BLaER1 treated with 17β-estradiol and CSF1 and Interleukin-3, amounts not matched to agents 10 nM and 100 nM (cell line): Measurements from ENCODE around the gene MLN.

Experiments
- H3K27ac ChIP-seq, 11 experiments: shearing (Covaris generic); formaldehyde crosslinking; 2 replicates each; pipeline ENCODE4 v1.8.1; 2022
- H3K27me3 ChIP-seq, 11 experiments: shearing (Covaris generic); formaldehyde crosslinking; 2 replicates each; pipeline ENCODE4 v1.8.1; 2022
- H3K36me3 ChIP-seq, 11 experiments: shearing (Covaris generic); formaldehyde crosslinking; 2 replicates each; pipeline ENCODE4 v1.8.1; 2022
- H3K4me1 ChIP-seq, 10 experiments: shearing (Covaris generic); formaldehyde crosslinking; 2 replicates each; pipeline ENCODE4 v1.8.1; 2022
- H3K4me2 ChIP-seq, 11 experiments: shearing (Covaris generic); formaldehyde crosslinking; 2 replicates each; pipeline ENCODE4 v1.8.1; 2022
- H3K4me3 ChIP-seq, 10 experiments: shearing (Covaris generic); formaldehyde crosslinking; 2 replicates each; pipeline ENCODE4 v1.8.1; 2022
- H3K9ac ChIP-seq, 11 experiments: shearing (Covaris generic); formaldehyde crosslinking; 2 replicates each; pipeline ENCODE4 v1.8.1; 2022
- H3K9me3 ChIP-seq, 11 experiments: shearing (Covaris generic); formaldehyde crosslinking; replicated peaks in 1 of 11; 2 replicates each; pipeline ENCODE4 v1.8.1; 2022
- H4K20me1 ChIP-seq, 11 experiments: shearing (Covaris generic); formaldehyde crosslinking; 2 replicates each; pipeline ENCODE4 v1.8.1; 2022
- Cebpa-rat ChIP-seq, 11 experiments: shearing (Covaris generic); IDR thresholded peaks; 2 replicates each; pipeline ENCODE4 v1.8.1; 2022

The MLN gene

GRCh38 chr6:33803571-33804053 lies at the start of gene MLN:
TSS of gene MLN (minus strand) at chr6:33804003. CDS start at chr6:33801163, 2,840 bp downstream.
- Histone ChIP-seq H3K27ac (no peak within 1 kb of the TSS), H3K27me3 (peaks cover 0 to 2% (median 0%) of the 10 kb centered on the region in 11 experiments; a peak in 1 of 22 replicates)
- no peak for TF ChIP-seq Cebpa-rat (IDR thresholded peaks at IDR 0.05)

GRCh38 chr6:33853026-33853425 lies 49.2 kb upstream of the MLN start:
- Histone ChIP-seq H4K20me1 (peaks cover 0 to 88% (median 31%) of the 10 kb centered on the region in 11 experiments; a peak in 16 of 22 replicates), H3K4me2 (no peak overlapping the region), H3K4me1 (peaks cover 24 to 30% (median 25%) of the 10 kb centered on the region in 10 experiments), H3K27me3 (peaks cover 53 to 83% (median 73%) of the 10 kb centered on the region in 11 experiments), H3K9me3 (no peaks in the 10 kb centered on the region), H3K9ac (no peak overlapping the region), H3K27ac (no peak overlapping the region), H3K36me3 (no peaks in the 10 kb centered on the region), H3K4me3 (no peak overlapping the region)
- no peak for TF ChIP-seq Cebpa-rat (IDR thresholded peaks at IDR 0.05)

More at GRCh38 chr6:33803571-33804053, at the start of gene MLN:
- Histone ChIP-seq H3K9me3 (no peaks in the 10 kb centered on the region), H3K36me3 (no peaks in the 10 kb centered on the region), H4K20me1 (peaks cover 0 to 14% (median 0%) of the 10 kb centered on the region in 11 experiments; a peak in 2 of 22 replicates), H3K4me3 (no peak within 1 kb of the TSS), H3K4me1 (peaks cover 17 to 22% (median 19%) of the 10 kb centered on the region in 10 experiments), H3K9ac (no peak within 1 kb of the TSS), H3K4me2 (no peak within 1 kb of the TSS)

GRCh38 chr6:33851959-33852358 lies 48.2 kb upstream of the MLN start:
- H3K27me3 ChIP-seq, result peaks cover 42 to 73% (median 62%) of the 10 kb centered on the region in 11 experiments
- no peaks in the 10 kb centered on the region for H3K9me3 ChIP-seq
- H3K27ac ChIP-seq, result no peak overlapping the region
- no peaks in the 10 kb centered on the region for H3K36me3 ChIP-seq
- H3K4me1 ChIP-seq, result peaks cover 13 to 19% (median 15%) of the 10 kb centered on the region in 10 experiments
- no peak overlapping the region for H3K4me3 ChIP-seq
- no peak for TF ChIP-seq Cebpa-rat (IDR thresholded peaks at IDR 0.05)
- H3K4me2 ChIP-seq, result no peak overlapping the region
- H4K20me1 ChIP-seq, result peaks cover 0 to 78% (median 22%) of the 10 kb centered on the region in 11 experiments; a peak in 16 of 22 replicates
- no peak overlapping the region for H3K9ac ChIP-seq

GRCh38 chr6:33850869-33851541 lies 47.2 kb upstream of the MLN start:
- Histone ChIP-seq H3K4me2 (no peak overlapping the region), H3K9me3 (no peaks in the 10 kb centered on the region), H3K9ac (no peak overlapping the region), H3K36me3 (no peaks in the 10 kb centered on the region), H3K27me3 (peaks cover 33 to 63% (median 52%) of the 10 kb centered on the region in 11 experiments), H3K4me3 (no peak overlapping the region), H3K4me1 (peaks cover 4 to 11% (median 7%) of the 10 kb centered on the region in 10 experiments), H3K27ac (no peak overlapping the region), H4K20me1 (peaks cover 0 to 68% (median 14%) of the 10 kb centered on the region in 11 experiments; a peak in 14 of 22 replicates)
- no peak for TF ChIP-seq Cebpa-rat (IDR thresholded peaks at IDR 0.05)

- H3K9me3 ChIP-seq, result no peaks in the 10 kb centered on the region
- H3K4me1 ChIP-seq, result peaks cover 0 to 13% (median 2%) of the 10 kb centered on the region in 10 experiments; a peak in 6 of 20 replicates
- H3K4me2 ChIP-seq, result no peak overlapping the region
- H3K36me3 ChIP-seq, result no peaks in the 10 kb centered on the region
- peaks cover 0 to 61% (median 11%) of the 10 kb centered on the region in 11 experiments; a peak in 12 of 22 replicates for H4K20me1 ChIP-seq
- no peak overlapping the region for H3K9ac ChIP-seq
- no peak for TF ChIP-seq Cebpa-rat (IDR thresholded peaks at IDR 0.05)
- peaks cover 26 to 56% (median 45%) of the 10 kb centered on the region in 11 experiments for H3K27me3 ChIP-seq
- H3K4me3 ChIP-seq, result no peak overlapping the region
- no peak overlapping the region for H3K27ac ChIP-seq
Observed at GRCh38 chr6:33850296-33850695, 46.5 kb upstream of the MLN start.

GRCh38 chr6:33849500-33850075 lies 45.8 kb upstream of the MLN start:
- TF ChIP-seq Cebpa-rat (IDR thresholded peaks at IDR 0.05), result no peak
- peaks cover 19 to 49% (median 38%) of the 10 kb centered on the region in 11 experiments for H3K27me3 ChIP-seq
- H3K4me3 ChIP-seq, result no peak overlapping the region
- H3K27ac ChIP-seq, result no peak overlapping the region
- H3K36me3 ChIP-seq, result no peaks in the 10 kb centered on the region
- H3K4me2 ChIP-seq, result no peak overlapping the region
- peaks cover 0 to 13% (median 0%) of the 10 kb centered on the region in 10 experiments; a peak in 5 of 20 replicates for H3K4me1 ChIP-seq
- no peaks in the 10 kb centered on the region for H3K9me3 ChIP-seq
- H4K20me1 ChIP-seq, result peaks cover 0 to 54% (median 4%) of the 10 kb centered on the region in 11 experiments; a peak in 12 of 22 replicates
- no peak overlapping the region for H3K9ac ChIP-seq

- H3K4me3 ChIP-seq, result no peak overlapping the region
Observed at GRCh38 chr6:33848484-33848883, 44.7 kb upstream of the MLN start.

GRCh38 chr6:33847867-33848266 lies 44.1 kb upstream of the MLN start:
- peaks cover 0 to 22% (median 2%) of the 10 kb centered on the region in 10 experiments; a peak in 10 of 20 replicates for H3K4me1 ChIP-seq
- H4K20me1 ChIP-seq, result peaks cover 0 to 37% (median 0%) of the 10 kb centered on the region in 11 experiments; a peak in 9 of 22 replicates
- H3K4me2 ChIP-seq, result no peak overlapping the region
- no peaks in the 10 kb centered on the region for H3K9me3 ChIP-seq
- no peak overlapping the region for H3K9ac ChIP-seq
- peaks cover 2 to 32% (median 21%) of the 10 kb centered on the region in 11 experiments for H3K27me3 ChIP-seq
- no peak for TF ChIP-seq Cebpa-rat (IDR thresholded peaks at IDR 0.05)
- no peaks in the 10 kb centered on the region for H3K36me3 ChIP-seq
- H3K4me3 ChIP-seq, result no peak overlapping the region
- H3K27ac ChIP-seq, result no peak overlapping the region

More at GRCh38 chr6:33848484-33848883, 44.7 kb upstream of the MLN start:
- Histone ChIP-seq H3K27ac (no peak overlapping the region), H3K4me2 (no peak overlapping the region), H3K9me3 (no peaks in the 10 kb centered on the region), H3K27me3 (peaks cover 8 to 38% (median 27%) of the 10 kb centered on the region in 11 experiments), H3K36me3 (no peaks in the 10 kb centered on the region), H3K4me1 (peaks cover 0 to 16% (median 0%) of the 10 kb centered on the region in 10 experiments; a peak in 5 of 20 replicates), H4K20me1 (peaks cover 0 to 43% (median 0%) of the 10 kb centered on the region in 11 experiments; a peak in 10 of 22 replicates), H3K9ac (no peak overlapping the region)
- no peak for TF ChIP-seq Cebpa-rat (IDR thresholded peaks at IDR 0.05)

GRCh38 chr6:33847078-33847477 lies 43.3 kb upstream of the MLN start:
- Histone ChIP-seq H3K9me3 (no peaks in the 10 kb centered on the region), H3K27me3 (peaks cover 0 to 24% (median 13%) of the 10 kb centered on the region in 11 experiments; a peak in 14 of 22 replicates), H4K20me1 (peaks cover 0 to 29% (median 0%) of the 10 kb centered on the region in 11 experiments; a peak in 6 of 22 replicates), H3K36me3 (no peaks in the 10 kb centered on the region), H3K4me3 (no peak overlapping the region), H3K27ac (no peak overlapping the region), H3K4me1 (peaks cover 0 to 30% (median 9%) of the 10 kb centered on the region in 10 experiments; a peak in 11 of 20 replicates), H3K9ac (no peak overlapping the region), H3K4me2 (no peak overlapping the region)
- no peak for TF ChIP-seq Cebpa-rat (IDR thresholded peaks at IDR 0.05)
